ENCODE results near the gene CC2D1A.

Gene CC2D1A

GRCh38 chr19:13926715-13927114 lies 20.7 kb downstream of the CC2D1A start:
- Histone ChIP-seq H3K27me3 (ENCODE audit: control insufficient read depth, insufficient read depth, low read length) (no peaks in the 10 kb centered on the region), H3K36me3 (ENCODE audit: control insufficient read depth, insufficient read depth, low read length) (peaks cover 60% of the 10 kb centered on the region), H3K4me1 (ENCODE audit: control insufficient read depth, insufficient read depth, low read length) (no peaks in the 10 kb centered on the region), H3K27ac (ENCODE audit: low read depth, low read length) (no peak overlapping the region), H3K9ac (ENCODE audit: low read depth, low read length) (no peak overlapping the region), H3K9me3 (ENCODE audit: control insufficient read depth, insufficient read depth, low read length) (no peaks in the 10 kb centered on the region), H3K4me3 (ENCODE audit: low read depth, low read length) (no peak overlapping the region)

- no peak overlapping the region for H3K4me3 ChIP-seq (ENCODE audit: low read depth, low read length)
- H3K27ac ChIP-seq (ENCODE audit: low read depth, low read length): no peak overlapping the region
- peaks cover 40% of the 10 kb centered on the region for H3K36me3 ChIP-seq (ENCODE audit: control insufficient read depth, insufficient read depth, low read length)
These were observed 23.3 kb downstream of the CC2D1A start for GRCh38 chr19:13929340-13929739.

GRCh38 chr19:13929956-13930355 lies 24.0 kb downstream of the CC2D1A start:
- Histone ChIP-seq H3K9ac (ENCODE audit: low read depth, low read length) (no peak overlapping the region), H3K36me3 (ENCODE audit: control insufficient read depth, insufficient read depth, low read length) (peaks cover 34% of the 10 kb centered on the region), H3K4me1 (ENCODE audit: control insufficient read depth, insufficient read depth, low read length) (no peaks in the 10 kb centered on the region), H3K27me3 (ENCODE audit: control insufficient read depth, insufficient read depth, low read length) (no peaks in the 10 kb centered on the region), H3K9me3 (ENCODE audit: control insufficient read depth, insufficient read depth, low read length) (no peaks in the 10 kb centered on the region), H3K27ac (ENCODE audit: low read depth, low read length) (no peak overlapping the region), H3K4me3 (ENCODE audit: low read depth, low read length) (no peak overlapping the region)

More at GRCh38 chr19:13929340-13929739, 23.3 kb downstream of the CC2D1A start:
- Histone ChIP-seq H3K4me1 (ENCODE audit: control insufficient read depth, insufficient read depth, low read length) (no peaks in the 10 kb centered on the region), H3K9ac (ENCODE audit: low read depth, low read length) (no peak overlapping the region), H3K9me3 (ENCODE audit: control insufficient read depth, insufficient read depth, low read length) (no peaks in the 10 kb centered on the region), H3K27me3 (ENCODE audit: control insufficient read depth, insufficient read depth, low read length) (no peaks in the 10 kb centered on the region)

GRCh38 chr19:13930402-13930801 lies 24.4 kb downstream of the CC2D1A start:
- H3K27ac ChIP-seq (ENCODE audit: low read depth, low read length): no peak overlapping the region
- H3K4me3 ChIP-seq (ENCODE audit: low read depth, low read length): no peak overlapping the region
- H3K9ac ChIP-seq (ENCODE audit: low read depth, low read length): no peak overlapping the region
- H3K4me1 ChIP-seq (ENCODE audit: control insufficient read depth, insufficient read depth, low read length): no peaks in the 10 kb centered on the region
- H3K36me3 ChIP-seq (ENCODE audit: control insufficient read depth, insufficient read depth, low read length): peaks cover 33% of the 10 kb centered on the region
- no peaks in the 10 kb centered on the region for H3K9me3 ChIP-seq (ENCODE audit: control insufficient read depth, insufficient read depth, low read length)
- H3K27me3 ChIP-seq (ENCODE audit: control insufficient read depth, insufficient read depth, low read length): no peaks in the 10 kb centered on the region

- Histone ChIP-seq H3K4me3 (ENCODE audit: low read depth, low read length) (no peak overlapping the region), H3K9ac (ENCODE audit: low read depth, low read length) (no peak overlapping the region), H3K4me1 (ENCODE audit: control insufficient read depth, insufficient read depth, low read length) (peaks cover 5% of the 10 kb centered on the region; the same call in 1 of the 2 replicates), H3K27me3 (ENCODE audit: control insufficient read depth, insufficient read depth, low read length) (no peaks in the 10 kb centered on the region), H3K36me3 (ENCODE audit: control insufficient read depth, insufficient read depth, low read length) (peaks cover 26% of the 10 kb centered on the region), H3K9me3 (ENCODE audit: control insufficient read depth, insufficient read depth, low read length) (no peaks in the 10 kb centered on the region), H3K27ac (ENCODE audit: low read depth, low read length) (no peak overlapping the region)
These were observed 25.6 kb downstream of the CC2D1A start for GRCh38 chr19:13931391-13932148.

- no peak overlapping the region for H3K4me3 ChIP-seq (ENCODE audit: low read depth, low read length)
- H3K27ac ChIP-seq (ENCODE audit: low read depth, low read length): no peak overlapping the region
- no peak overlapping the region for H3K9ac ChIP-seq (ENCODE audit: low read depth, low read length)
- no peaks in the 10 kb centered on the region for H3K27me3 ChIP-seq (ENCODE audit: control insufficient read depth, insufficient read depth, low read length)
- peaks cover 20% of the 10 kb centered on the region for H3K36me3 ChIP-seq (ENCODE audit: control insufficient read depth, insufficient read depth, low read length)
- no peaks in the 10 kb centered on the region for H3K9me3 ChIP-seq (ENCODE audit: control insufficient read depth, insufficient read depth, low read length)
- peaks cover 5% of the 10 kb centered on the region; the same call in 1 of the 2 replicates for H3K4me1 ChIP-seq (ENCODE audit: control insufficient read depth, insufficient read depth, low read length)
These were observed 26.2 kb downstream of the CC2D1A start for GRCh38 chr19:13932149-13932637.

- Histone ChIP-seq H3K9ac (ENCODE audit: low read depth, low read length) (no peak overlapping the region), H3K4me1 (ENCODE audit: control insufficient read depth, insufficient read depth, low read length) (peaks cover 8% of the 10 kb centered on the region; the same call in 1 of the 2 replicates), H3K27ac (ENCODE audit: low read depth, low read length) (no peak overlapping the region), H3K4me3 (ENCODE audit: low read depth, low read length) (no peak overlapping the region), H3K9me3 (ENCODE audit: control insufficient read depth, insufficient read depth, low read length) (no peaks in the 10 kb centered on the region), H3K36me3 (ENCODE audit: control insufficient read depth, insufficient read depth, low read length) (peaks cover 16% of the 10 kb centered on the region; the same call in 1 of the 2 replicates), H3K27me3 (ENCODE audit: control insufficient read depth, insufficient read depth, low read length) (no peaks in the 10 kb centered on the region)
These were observed 27.0 kb downstream of the CC2D1A start for GRCh38 chr19:13932911-13933393.

- no peak overlapping the region for H3K4me3 ChIP-seq (ENCODE audit: low read depth, low read length)
- H3K27me3 ChIP-seq (ENCODE audit: control insufficient read depth, insufficient read depth, low read length): no peaks in the 10 kb centered on the region
- H3K9me3 ChIP-seq (ENCODE audit: control insufficient read depth, insufficient read depth, low read length): no peaks in the 10 kb centered on the region
- H3K9ac ChIP-seq (ENCODE audit: low read depth, low read length): no peak overlapping the region
- no peak overlapping the region for H3K27ac ChIP-seq (ENCODE audit: low read depth, low read length)
- H3K36me3 ChIP-seq (ENCODE audit: control insufficient read depth, insufficient read depth, low read length): peaks cover 10% of the 10 kb centered on the region; the same call in 1 of the 2 replicates
- H3K4me1 ChIP-seq (ENCODE audit: control insufficient read depth, insufficient read depth, low read length): peaks cover 8% of the 10 kb centered on the region; the same call in 1 of the 2 replicates
These were observed 28.7 kb downstream of the CC2D1A start for GRCh38 chr19:13934785-13935109.

GRCh38 chr19:13935765-13936510 lies 29.9 kb downstream of the CC2D1A start:
- Histone ChIP-seq H3K27ac (ENCODE audit: low read depth, low read length) (no peak overlapping the region), H3K4me1 (ENCODE audit: control insufficient read depth, insufficient read depth, low read length) (peaks cover 8% of the 10 kb centered on the region; the same call in 1 of the 2 replicates), H3K9me3 (ENCODE audit: control insufficient read depth, insufficient read depth, low read length) (no peaks in the 10 kb centered on the region), H3K9ac (ENCODE audit: low read depth, low read length) (no peak overlapping the region), H3K27me3 (ENCODE audit: control insufficient read depth, insufficient read depth, low read length) (no peaks in the 10 kb centered on the region), H3K4me3 (ENCODE audit: low read depth, low read length) (no peak overlapping the region), H3K36me3 (ENCODE audit: control insufficient read depth, insufficient read depth, low read length) (peaks cover 1% of the 10 kb centered on the region; the same call in 1 of the 2 replicates)

GRCh38 chr19:13937479-13938300 lies 31.7 kb downstream of the CC2D1A start:
- no peak overlapping the region for H3K27ac ChIP-seq (ENCODE audit: low read depth, low read length)
- H3K9ac ChIP-seq (ENCODE audit: low read depth, low read length): no peak overlapping the region

More at GRCh38 chr19:13937479-13938300, 31.7 kb downstream of the CC2D1A start:
- Histone ChIP-seq H3K9me3 (ENCODE audit: control insufficient read depth, insufficient read depth, low read length) (no peaks in the 10 kb centered on the region), H3K4me1 (ENCODE audit: control insufficient read depth, insufficient read depth, low read length) (peaks cover 8% of the 10 kb centered on the region; the same call in 1 of the 2 replicates), H3K4me3 (ENCODE audit: low read depth, low read length) (no peak overlapping the region), H3K27me3 (ENCODE audit: control insufficient read depth, insufficient read depth, low read length) (no peaks in the 10 kb centered on the region), H3K36me3 (ENCODE audit: control insufficient read depth, insufficient read depth, low read length) (no peaks in the 10 kb centered on the region)
